ENCODE data around the gene METAP1.

Gene METAP1

GRCh38 chr4:98996765-98997068 lies 1.2 kb downstream of the METAP1 start:
- H3K4me3 ChIP-seq (ENCODE audit: control insufficient read depth, low read depth, low read length) = peak overlapping the region; percentile 83
- no peak for DNase-seq (ENCODE audit: low read depth)
- TF ChIP-seq CTCF (conservative IDR thresholded peaks at IDR 0.05; ENCODE audit: control insufficient read depth, insufficient read depth, low read depth, low read length) = no peak

- TF ChIP-seq CTCF (conservative IDR thresholded peaks at IDR 0.05; ENCODE audit: control insufficient read depth, insufficient read depth, low read depth, low read length) = no peak
- DNase-seq (ENCODE audit: low read depth) = no peak
- no peak overlapping the region for H3K4me3 ChIP-seq (ENCODE audit: control insufficient read depth, low read depth, low read length)
Measured at GRCh38 chr4:98997166-98997565, 1.6 kb downstream of the METAP1 start.

- TF ChIP-seq CTCF (conservative IDR thresholded peaks at IDR 0.05; ENCODE audit: control insufficient read depth, insufficient read depth, low read depth, low read length) = no peak
- no peak for DNase-seq (ENCODE audit: low read depth)
- no peak overlapping the region for H3K4me3 ChIP-seq (ENCODE audit: control insufficient read depth, low read depth, low read length)
Measured at GRCh38 chr4:98998551-98998950, 3.0 kb downstream of the METAP1 start.

GRCh38 chr4:99002279-99002678 lies 6.8 kb downstream of the METAP1 start:
- TF ChIP-seq CTCF (conservative IDR thresholded peaks at IDR 0.05; ENCODE audit: control insufficient read depth, insufficient read depth, low read depth, low read length) = no peak

GRCh38 chr4:99008051-99008450 lies 12.5 kb downstream of the METAP1 start:
- TF ChIP-seq CTCF (conservative IDR thresholded peaks at IDR 0.05; ENCODE audit: control insufficient read depth, insufficient read depth, low read depth, low read length) = no peak
- H3K4me3 ChIP-seq (ENCODE audit: control insufficient read depth, low read depth, low read length) = no peak overlapping the region
- DNase-seq (ENCODE audit: low read depth) = no peak

More at GRCh38 chr4:99002279-99002678, 6.8 kb downstream of the METAP1 start:
- H3K4me3 ChIP-seq (ENCODE audit: control insufficient read depth, low read depth, low read length) = no peak overlapping the region
- no peak for DNase-seq (ENCODE audit: low read depth)

- DNase-seq (ENCODE audit: low read depth) = no peak
- TF ChIP-seq CTCF (conservative IDR thresholded peaks at IDR 0.05; ENCODE audit: control insufficient read depth, insufficient read depth, low read depth, low read length) = no peak
- no peak overlapping the region for H3K4me3 ChIP-seq (ENCODE audit: control insufficient read depth, low read depth, low read length)
Measured at GRCh38 chr4:99011910-99012309, 16.4 kb downstream of the METAP1 start.

GRCh38 chr4:99013402-99013843 lies 17.9 kb downstream of the METAP1 start:
- H3K4me3 ChIP-seq (ENCODE audit: control insufficient read depth, low read depth, low read length) = no peak overlapping the region
- DNase-seq (ENCODE audit: low read depth) = no peak
- no peak for TF ChIP-seq CTCF (conservative IDR thresholded peaks at IDR 0.05; ENCODE audit: control insufficient read depth, insufficient read depth, low read depth, low read length)
